ENCODE results near the gene DNAH7. TPM values are rescaled to one million over a fixed set of nuclear protein-coding genes. Genes with fewer than 3 reads are reported as not detected.

The DNAH7 gene
- total and polyA plus RNA-seq, 2 of the 8 experiments (the other 6 are each of a cell fraction or from before 2014, with no cell fraction given), result 0.07 to 0.08 TPM

GRCh38 chr2:195795879-195796278 lies 272.8 kb downstream of the DNAH7 start:
- Histone ChIP-seq H2BK15ac (ENCODE audit: low read length) (no peak overlapping the region), H3K79me2 (ENCODE audit: control insufficient read depth in 1 of 2, insufficient read depth in 2 of 2, low read length in 2 of 2) (no peaks in the 10 kb centered on the region), H3K23me2 (ENCODE audit: low read depth, low read length) (no peaks in the 10 kb centered on the region), H3K4me3 (ENCODE audit: extremely low read depth in 1 of 4, insufficient read depth in 2 of 4, low read depth in 3 of 4, low read length in 4 of 4) (no peak overlapping the region), H4K5ac (ENCODE audit: insufficient read length, low read depth, low read length) (no peak overlapping the region), H3K56ac (replicated peaks; ENCODE audit: insufficient read length, low read depth, low read length) (no peak overlapping the region), H2BK20ac (ENCODE audit: low read length) (no peak overlapping the region), H3K4ac (replicated peaks; ENCODE audit: insufficient read length, low read depth, low read length) (no peak overlapping the region), H2BK120ac (replicated peaks; ENCODE audit: low read depth, low read length) (no peak overlapping the region), H3K18ac (ENCODE audit: extremely low read depth, low read length) (no peak overlapping the region), H3K27ac (ENCODE audit: low read depth, low read length) (no peak overlapping the region), H3K27me3 (replicated peaks in 1 of 4; ENCODE audit: control insufficient read depth in 3 of 4, extremely low read depth in 1 of 4, insufficient read depth in 3 of 4, low read length in 3 of 4) (no peaks in the 10 kb centered on the region), H4K20me1 (replicated peaks in 1 of 2; ENCODE audit: control insufficient read depth in 1 of 2, insufficient read depth in 2 of 2, low read length in 2 of 2) (no peaks in the 10 kb centered on the region), H2AK5ac (ENCODE audit: low read depth, low read length) (no peak overlapping the region), H3K36me3 (ENCODE audit: control insufficient read depth in 2 of 4, insufficient read depth in 4 of 4, low read length in 3 of 4) (no peaks in the 10 kb centered on the region; a peak in 2 of 8 replicates), H2BK5ac (ENCODE audit: low read depth, low read length) (no peak overlapping the region), H3K79me1 (ENCODE audit: low read depth, low read length) (no peaks in the 10 kb centered on the region), H2BK12ac (ENCODE audit: low read depth, low read length) (no peak overlapping the region), H3K9ac (replicated peaks in 1 of 4; ENCODE audit: extremely low read depth in 1 of 4, low read depth in 3 of 4, low read length in 3 of 4) (no peak overlapping the region), H3K23ac (ENCODE audit: insufficient read length) (no peak overlapping the region), H4K8ac (ENCODE audit: extremely low read depth, insufficient read depth, low read length) (no peak overlapping the region), H3K9me3 (ENCODE audit: insufficient read depth in 2 of 2, low read depth in 1 of 2, low read length in 1 of 2) (no peaks in the 10 kb centered on the region), H3K14ac (ENCODE audit: insufficient read length) (no peak overlapping the region), H2AFZ (ENCODE audit: low read length) (no peak overlapping the region), H4K91ac (replicated peaks; ENCODE audit: insufficient read length, low read length) (no peak overlapping the region), H3K4me1 (replicated peaks in 1 of 4; ENCODE audit: control insufficient read depth in 3 of 4, insufficient read depth in 4 of 4, low read length in 3 of 4) (no peaks in the 10 kb centered on the region), H3K4me2 (ENCODE audit: insufficient read depth in 1 of 2, low read depth in 2 of 2, low read length in 2 of 2) (no peak overlapping the region)
- WGBS, 2 experiments (ENCODE audit: extremely low coverage in 1 of 2, insufficient coverage in 1 of 2, insufficient read length in 1 of 2, insufficient replicate concordance in 2 of 2, low coverage in 1 of 2, low lambda C conversion rate in 2 of 2, missing lambda C conversion rate in 1 of 2), result 80% methylated on average over 1 of the region's 1 CpG; no CpG with 5 or more reads in 1 of the 2 experiments
- no peak for DNase-seq (ENCODE audit: low read depth in 1 of 2, low spot score in 2 of 2)
- ChIA-PET CTCF (ENCODE audit: partially characterized antibody) (interaction anchor here (1.1 kb wide), 1 partner anchor 10 kb away, joined by 3 read pairs; no protein-coding TSS in a partner anchor), POLR2A (ENCODE audit: partially characterized antibody) (no interaction called here)
- no peak for FAIRE-seq
- TF ChIP-seq CTCF (IDR thresholded peaks at IDR 0.05; ENCODE audit: control extremely low read depth in 1 of 3, insufficient read depth in 1 of 3, low read depth in 1 of 3, low read length in 3 of 3), result no peak
- TF ChIP-seq TAF1 (IDR thresholded peaks at IDR 0.05; ENCODE audit: low read depth, low read length), result no peak
- no peak for TF ChIP-seq FOSL1 (IDR thresholded peaks at IDR 0.05; ENCODE audit: insufficient read depth, low read depth, low read length)
- TF ChIP-seq KDM4A (IDR thresholded peaks at IDR 0.05; ENCODE audit: low read depth, low read length, severe bottlenecking), result no peak
- TF ChIP-seq USF2 (IDR thresholded peaks at IDR 0.05; ENCODE audit: low read length), result no peak
- TF ChIP-seq SUZ12 (IDR thresholded peaks at IDR 0.05; ENCODE audit: low read length), result no peak
- TF ChIP-seq ATF2 (IDR thresholded peaks at IDR 0.05; ENCODE audit: low read length), result no peak
- TF ChIP-seq TBP (IDR thresholded peaks at IDR 0.05; ENCODE audit: low read depth, low read length), result no peak
- no peak for TF ChIP-seq EGR1 (IDR thresholded peaks at IDR 0.05; ENCODE audit: borderline replicate concordance, low read depth, low read length)
